Neuron (in vitro differentiated cells): ENCODE results near the gene APH1A.
"Not testable (repeated sequence)": the region's sequence is repeated elsewhere in the genome, so short reads cannot be mapped to it uniquely, and the experiment has no call there.

ENCODE experiments used
- H2AFZ ChIP-seq: one replicate; pipeline ENCODE4 v1.6.1; 2013; ENCODE audit warnings: low read depth, mild to moderate bottlenecking, inconsistent platforms, low read length, moderate library complexity
- H3K27me3 ChIP-seq: one replicate; pipeline ENCODE4 v1.6.1; 2013; ENCODE audit warnings: low read length; ENCODE audit not compliant: insufficient read depth
- H3K36me3 ChIP-seq: one replicate; pipeline ENCODE4 v1.6.1; 2013; ENCODE audit warnings: low read length; ENCODE audit not compliant: insufficient read depth
- H3K4me1 ChIP-seq: one replicate; pipeline ENCODE4 v1.6.1; 2013; ENCODE audit warnings: low read length; ENCODE audit not compliant: insufficient read depth
- H3K4me3 ChIP-seq: 2 replicates; pipeline ENCODE4 v1.5.1; 2013; ENCODE audit warnings: mild to moderate bottlenecking, low read length, moderate library complexity
- H3K9me3 ChIP-seq: one replicate; pipeline ENCODE4 v1.6.1; 2013; ENCODE audit warnings: low read length

Gene APH1A

DNA sequence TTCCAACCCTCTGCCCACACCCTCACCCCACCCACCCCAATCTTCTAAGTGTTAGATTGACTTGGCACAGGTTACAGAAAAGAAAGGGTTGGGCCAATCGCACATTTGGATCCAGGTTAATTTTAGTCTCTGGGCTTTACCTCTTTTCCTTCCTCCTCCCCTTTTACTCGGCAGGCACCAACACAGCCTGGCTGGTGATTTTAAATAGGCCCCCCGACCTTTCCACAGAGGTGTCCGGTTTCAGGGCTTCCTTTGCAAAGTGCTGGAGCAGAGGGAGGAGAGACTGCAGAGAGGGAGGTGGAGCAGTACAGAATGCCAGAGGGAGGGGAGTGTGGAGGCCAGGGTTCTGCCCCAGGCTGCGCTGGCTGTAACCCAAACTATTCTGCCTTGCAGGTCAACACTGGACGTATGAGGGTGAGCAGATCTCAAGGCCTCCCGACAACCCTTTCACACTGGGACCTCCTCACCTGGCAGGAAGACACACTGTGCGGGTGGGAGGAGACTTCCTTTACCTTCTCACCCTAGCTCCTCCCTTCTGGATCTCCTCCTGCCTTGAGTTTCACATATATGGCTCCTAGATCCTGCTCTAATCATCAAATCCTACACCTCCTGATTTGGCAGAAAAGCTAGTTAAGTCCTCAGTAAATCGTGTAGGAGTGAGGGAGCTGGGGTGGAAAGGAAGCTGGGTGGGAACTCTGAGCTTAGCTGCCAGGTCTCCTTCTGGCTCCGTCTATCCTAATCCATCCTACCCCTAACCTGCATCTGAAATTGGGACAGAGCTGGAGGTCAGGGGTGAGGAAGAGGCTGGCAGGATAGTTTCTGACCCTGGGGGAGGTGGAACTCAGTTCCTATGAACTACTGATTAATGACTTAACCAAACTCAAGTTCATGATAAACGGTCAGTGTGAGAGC is 8.8 kb downstream of the APH1A start:
- peak overlapping the region; percentile 68 for H3K4me3 ChIP-seq

DNA sequence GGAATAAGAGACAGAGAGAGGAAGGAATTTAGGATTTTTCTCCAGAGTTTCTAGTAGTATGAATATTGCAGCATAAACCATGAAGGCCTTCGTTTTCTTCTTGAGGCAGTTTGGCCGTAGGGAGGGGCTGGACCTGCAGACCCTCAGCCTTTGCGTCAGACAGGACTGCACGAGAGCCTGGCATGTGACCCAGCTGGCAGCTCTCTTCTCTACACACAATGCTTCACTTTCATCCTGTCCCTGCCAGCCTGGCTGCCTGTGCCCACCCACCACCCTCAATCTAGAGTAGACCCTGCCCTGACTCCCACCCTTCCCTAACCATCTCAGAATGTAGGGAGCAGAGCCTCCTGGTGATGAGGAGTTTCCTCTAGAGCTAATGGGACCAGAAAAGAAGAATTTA is 9.6 kb downstream of the APH1A start:
- no peaks in the 10 kb centered on the region for H3K27me3 ChIP-seq
- H3K4me1 ChIP-seq, result peaks cover 41% of the 10 kb centered on the region
- no peaks in the 10 kb centered on the region for H3K9me3 ChIP-seq
- peaks cover 16% of the 10 kb centered on the region for H3K36me3 ChIP-seq
- H2AFZ ChIP-seq, result no peak overlapping the region
- peak overlapping the region; percentile 68 for H3K4me3 ChIP-seq

More for the DNA sequence above, 8.8 kb downstream of the APH1A start:
- H3K4me1 ChIP-seq, result peaks cover 41% of the 10 kb centered on the region
- no peak overlapping the region for H2AFZ ChIP-seq
- H3K36me3 ChIP-seq, result peaks cover 23% of the 10 kb centered on the region
- H3K27me3 ChIP-seq, result no peaks in the 10 kb centered on the region
- no peaks in the 10 kb centered on the region for H3K9me3 ChIP-seq

DNA sequence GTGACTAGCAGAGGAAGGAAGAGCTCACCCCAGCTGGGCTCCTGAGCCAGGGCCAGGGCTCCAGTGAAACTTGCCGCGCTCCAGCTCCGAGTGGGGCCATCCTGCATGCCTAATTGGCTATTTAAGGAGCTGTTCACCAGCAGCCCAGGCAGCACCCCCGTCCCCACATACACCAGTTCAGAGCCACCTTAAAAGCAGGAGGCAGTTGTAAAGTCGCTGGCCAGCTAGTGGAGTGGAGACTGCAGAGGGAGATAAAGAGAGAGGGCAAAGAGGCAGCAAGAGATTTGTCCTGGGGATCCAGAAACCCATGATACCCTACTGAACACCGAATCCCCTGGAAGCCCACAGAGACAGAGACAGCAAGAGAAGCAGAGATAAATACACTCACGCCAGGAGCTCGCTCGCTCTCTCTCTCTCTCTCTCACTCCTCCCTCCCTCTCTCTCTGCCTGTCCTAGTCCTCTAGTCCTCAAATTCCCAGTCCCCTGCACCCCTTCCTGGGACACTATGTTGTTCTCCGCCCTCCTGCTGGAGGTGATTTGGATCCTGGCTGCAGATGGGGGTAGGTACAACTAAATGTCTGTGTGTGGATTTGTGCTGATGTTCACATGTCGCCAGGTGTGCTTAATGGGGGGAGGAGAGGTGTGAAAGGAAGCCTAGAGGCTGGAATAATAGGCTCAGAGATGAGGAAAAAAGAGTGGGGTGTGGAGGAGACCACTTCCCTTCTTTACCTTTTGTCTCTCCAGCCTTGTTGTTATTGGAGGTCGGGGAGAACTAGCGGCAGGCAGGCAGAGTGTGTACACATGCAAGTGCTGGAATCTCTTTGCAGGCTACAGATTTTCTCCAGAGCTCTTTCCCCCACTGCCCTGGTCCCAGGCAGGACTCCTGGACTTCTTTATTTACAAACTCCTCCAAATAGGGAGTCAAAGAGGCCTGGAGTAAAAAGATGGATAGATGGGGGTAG is 10.9 kb downstream of the APH1A start, which contains the start of gene CA14:
TSS of gene CA14 (plus strand) at position 151 of the 962 bp plus-strand sequence. CDS start at position 506, 355 bp downstream.
- no peaks in the 10 kb centered on the region for H3K27me3 ChIP-seq
- peak within 1 kb of the TSS; percentile 4 for H2AFZ ChIP-seq
- H3K9me3 ChIP-seq, result no peaks in the 10 kb centered on the region
- peaks cover 14% of the 10 kb centered on the region for H3K36me3 ChIP-seq
- peaks cover 41% of the 10 kb centered on the region for H3K4me1 ChIP-seq
- peak within 1 kb of the TSS; percentile 68 for H3K4me3 ChIP-seq

DNA sequence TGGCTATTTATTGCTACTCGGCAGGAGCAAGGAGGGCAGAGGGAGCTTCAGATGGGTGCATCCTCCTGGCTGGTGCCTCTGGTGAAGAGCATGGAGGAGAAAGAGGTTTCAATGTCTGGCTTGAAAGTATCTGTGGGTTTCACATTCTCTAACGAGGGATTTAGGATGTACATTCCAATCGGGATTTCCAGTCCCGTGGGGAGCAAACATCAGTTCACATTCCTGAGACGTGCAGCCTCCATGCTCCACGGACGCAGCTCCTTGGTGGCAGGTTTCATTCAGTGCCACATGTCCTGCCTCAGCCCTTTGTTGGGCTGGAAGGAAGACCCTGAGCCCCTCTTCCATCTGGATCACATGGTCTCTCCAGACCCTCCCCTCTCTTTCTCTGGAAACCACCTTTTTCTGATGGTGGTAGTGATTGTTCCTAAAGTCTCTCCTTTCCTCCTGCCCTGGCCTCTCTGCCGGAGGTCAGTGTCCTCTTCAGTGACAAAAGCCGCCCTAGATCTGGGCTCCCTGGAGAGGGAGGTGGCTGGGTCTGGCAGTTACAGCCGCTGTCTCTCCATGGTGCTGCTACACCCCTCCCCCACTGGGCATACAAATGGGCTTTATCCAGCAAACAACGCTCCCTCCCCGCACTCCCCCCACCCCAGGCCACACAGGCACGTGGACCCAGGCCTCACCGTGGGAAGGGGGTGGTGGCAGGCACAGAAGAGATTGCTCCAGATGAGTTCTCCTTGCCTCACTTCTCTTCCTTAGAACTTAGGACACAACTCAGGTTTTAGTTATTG is 12.1 kb downstream of the APH1A start:
- Histone ChIP-seq H3K27me3 (no peaks in the 10 kb centered on the region), H3K36me3 (peaks cover 7% of the 10 kb centered on the region), H3K9me3 (no peaks in the 10 kb centered on the region), H3K4me1 (peaks cover 41% of the 10 kb centered on the region), H2AFZ (no peak overlapping the region), H3K4me3 (peak overlapping the region; percentile 68)

DNA sequence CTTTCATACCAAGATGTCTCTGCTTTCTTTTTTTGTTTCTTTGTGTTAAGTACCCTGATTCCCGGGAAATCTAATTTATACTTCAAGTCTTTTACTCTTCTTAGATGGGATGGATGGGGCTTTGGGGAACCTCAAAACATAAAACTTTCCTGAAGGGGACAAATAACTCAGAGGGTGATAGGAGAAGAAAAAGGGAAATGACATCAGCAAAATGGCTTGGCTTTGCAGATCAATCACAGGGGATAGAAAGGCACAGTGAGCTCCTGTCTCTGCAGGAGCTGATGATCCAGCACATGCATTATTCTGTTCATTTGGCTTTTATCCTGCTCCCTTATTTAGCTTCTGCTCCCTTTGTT is 12.6 kb downstream of the APH1A start:
- no peaks in the 10 kb centered on the region for H3K9me3 ChIP-seq
- peaks cover 41% of the 10 kb centered on the region for H3K4me1 ChIP-seq
- H3K27me3 ChIP-seq, result no peaks in the 10 kb centered on the region
- H3K36me3 ChIP-seq, result peaks cover 2% of the 10 kb centered on the region
- peak overlapping the region; percentile 85 for H2AFZ ChIP-seq
- peak overlapping the region; percentile 68 for H3K4me3 ChIP-seq

- no peak overlapping the region for H3K4me3 ChIP-seq
- no peaks in the 10 kb centered on the region for H3K27me3 ChIP-seq
- H3K4me1 ChIP-seq, result no peaks in the 10 kb centered on the region
- no peak overlapping the region for H2AFZ ChIP-seq
- H3K9me3 ChIP-seq, result no peaks in the 10 kb centered on the region
- no peaks in the 10 kb centered on the region for H3K36me3 ChIP-seq
Observed at GRCh38 chr1:150249936-150250335, 18.9 kb downstream of the APH1A start.

- Histone ChIP-seq H2AFZ (no peak overlapping the region), H3K27me3 (no peaks in the 10 kb centered on the region), H3K9me3 (no peaks in the 10 kb centered on the region), H3K4me3 (no peak overlapping the region), H3K4me1 (no peaks in the 10 kb centered on the region), H3K36me3 (no peaks in the 10 kb centered on the region)
Observed at GRCh38 chr1:150243003-150243402, 25.8 kb downstream of the APH1A start.

- Histone ChIP-seq H2AFZ (no peak overlapping the region), H3K27me3 (no peaks in the 10 kb centered on the region), H3K9me3 (no peaks in the 10 kb centered on the region), H3K4me1 (peaks cover 12% of the 10 kb centered on the region), H3K36me3 (no peaks in the 10 kb centered on the region), H3K4me3 (no peak overlapping the region)
Observed at GRCh38 chr1:150237746-150238145, 31.1 kb downstream of the APH1A start.

GRCh38 chr1:150237176-150237575 is 31.6 kb downstream of the APH1A start:
- Histone ChIP-seq H3K4me3 (peak overlapping the region; percentile 94), H2AFZ (peak overlapping the region; percentile 35), H3K4me1 (peaks cover 12% of the 10 kb centered on the region)
- H3K9me3 ChIP-seq, H3K27me3 ChIP-seq, H3K36me3 ChIP-seq: not testable (repeated sequence)

GRCh38 chr1:150236614-150237100 is 32.2 kb downstream of the APH1A start:
- Histone ChIP-seq H3K27me3 (no peaks in the 10 kb centered on the region), H3K4me3 (peak overlapping the region; percentile 94), H3K36me3 (no peaks in the 10 kb centered on the region), H2AFZ (peak overlapping the region; percentile 35), H3K9me3 (no peaks in the 10 kb centered on the region), H3K4me1 (peaks cover 12% of the 10 kb centered on the region)

DNA sequence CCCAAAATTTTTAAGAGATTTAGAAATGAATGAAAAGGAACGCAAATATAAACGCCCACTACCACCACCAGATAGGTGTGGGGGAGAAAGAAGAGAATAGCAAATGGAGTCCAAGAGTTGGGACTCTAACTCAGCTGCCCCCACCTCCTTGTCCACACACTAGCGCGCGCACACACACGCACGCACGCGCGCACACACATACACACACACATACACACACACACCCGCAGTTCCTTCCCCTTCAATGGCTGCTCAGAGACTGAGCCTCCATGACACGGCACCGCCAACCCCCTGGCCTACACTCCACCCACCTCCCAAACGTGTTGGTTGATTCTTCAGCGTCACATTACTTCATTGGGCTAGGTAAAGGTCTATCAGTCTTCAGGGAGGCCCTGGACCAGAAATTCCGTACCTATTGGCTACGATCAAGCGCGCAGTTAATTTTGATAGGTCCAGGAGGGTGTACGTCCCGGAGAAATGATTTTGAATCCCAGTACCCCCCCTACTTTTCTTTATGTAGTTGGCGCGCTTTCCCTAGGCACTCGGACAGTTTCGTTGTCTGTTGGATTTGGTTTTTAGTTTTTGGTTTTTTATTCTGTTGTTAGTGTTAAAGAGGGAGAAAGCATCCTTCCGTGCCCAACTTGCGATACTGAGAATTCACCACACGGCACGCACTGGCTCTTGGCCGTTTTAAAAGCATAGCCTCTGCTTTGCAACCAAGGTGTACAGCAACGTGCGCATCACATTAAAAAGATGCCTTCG is 32.8 kb downstream of the APH1A start, which contains the start of gene ANP32E:
TSS of gene ANP32E (minus strand) at position 261 of the 762 bp plus-strand sequence. CDS start 326 bp downstream, outside the sequence.
- Histone ChIP-seq H3K4me1 (peaks cover 12% of the 10 kb centered on the region), H3K27me3 (no peaks in the 10 kb centered on the region), H2AFZ (peak within 1 kb of the TSS; percentile 35), H3K36me3 (peaks cover 3% of the 10 kb centered on the region), H3K9me3 (no peaks in the 10 kb centered on the region), H3K4me3 (peak within 1 kb of the TSS; percentile 94)
